Hepatocyte (in vitro differentiated cells): ENCODE data around the gene KDM4B. TPM values are rescaled to one million over a fixed set of nuclear protein-coding genes. Genes with fewer than 3 reads are reported as not detected.

Experiments used
- DNase-seq: peaks from one replicate; pipeline ENCODE4 v3.0.0-alpha.2; 2016; ENCODE audit warnings: low spot score
- H2AFZ ChIP-seq: fragments of 200-600 bp; sonication (generic); 2 replicates; pipeline ENCODE4 v1.6.0; 2016; ENCODE audit warnings: antibody characterized with exemption, mild to moderate bottlenecking
- H3K27ac ChIP-seq: fragments of 200-600 bp; sonication (generic); 2 replicates; pipeline ENCODE4 v1.5.1; 2016; ENCODE audit warnings: mild to moderate bottlenecking
- H3K27me3 ChIP-seq: fragments of 200-600 bp; sonication (generic); 2 replicates; pipeline ENCODE4 v1.6.1; 2016
- H3K36me3 ChIP-seq: fragments of 200-600 bp; sonication (generic); replicated peaks from 2 replicates; pipeline ENCODE4 v1.5.1; 2016; ENCODE audit warnings: low read depth; ENCODE audit not compliant: insufficient read depth
- H3K4me1 ChIP-seq: fragments of 200-600 bp; sonication (generic); 2 replicates; pipeline ENCODE4 v1.5.1; 2016; ENCODE audit warnings: mild to moderate bottlenecking, moderate library complexity; ENCODE audit not compliant: insufficient read depth
- H3K4me2 ChIP-seq: fragments of 200-600 bp; sonication (generic); 2 replicates; pipeline ENCODE4 v1.6.0; 2016
- H3K4me3 ChIP-seq: fragments of 200-600 bp; sonication (generic); 2 replicates; pipeline ENCODE4 v1.5.1; 2016; ENCODE audit warnings: mild to moderate bottlenecking
- H3K79me2 ChIP-seq: fragments of 200-600 bp; sonication (generic); 2 replicates; pipeline ENCODE4 v1.6.0; 2017; ENCODE audit warnings: mild to moderate bottlenecking
- H3K9me2 ChIP-seq: fragments of 200-600 bp; sonication (generic); replicated peaks from 2 replicates; pipeline ENCODE4 v1.6.0; 2017; ENCODE audit warnings: mild to moderate bottlenecking; ENCODE audit not compliant: insufficient read depth
- H3K9me3 ChIP-seq: fragments of 200-600 bp; sonication (generic); 2 replicates; pipeline ENCODE4 v1.5.1; 2016; ENCODE audit warnings: low read depth, mild to moderate bottlenecking
- H4K20me1 ChIP-seq: fragments of 200-600 bp; sonication (generic); 2 replicates; pipeline ENCODE4 v1.6.0; 2016; ENCODE audit warnings: mild to moderate bottlenecking; ENCODE audit not compliant: insufficient read depth, poor library complexity, severe bottlenecking
- CTCF ChIP-seq: fragments of 200-600 bp; sonication (generic); IDR thresholded peaks from 2 replicates; pipeline ENCODE4 v1.5.1; 2016; ENCODE audit warnings: antibody characterized with exemption, mild to moderate bottlenecking; ENCODE audit not compliant: poor library complexity
- EZH2 ChIP-seq: fragments of 200-600 bp; sonication (generic); IDR thresholded peaks from 2 replicates; pipeline ENCODE4 v1.6.1; 2016; ENCODE audit warnings: antibody characterized with exemption, mild to moderate bottlenecking, borderline replicate concordance
- EZH2phosphoT487 ChIP-seq: fragments of 200-600 bp; sonication (generic); IDR thresholded peaks from one replicate; pipeline ENCODE4 v1.6.1; 2018; ENCODE audit warnings: antibody characterized with exemption, mild to moderate bottlenecking, low read depth, moderate library complexity; ENCODE audit not compliant: unreplicated experiment, severe bottlenecking
- WGBS: methylation state at CpG from one replicate; pipeline ENCODE4 v1.1.6; 2016; ENCODE audit warnings: low lambda C conversion rate; ENCODE audit errors: missing lambda C conversion rate; 5-methylcytosine and 5-hydroxymethylcytosine counted together
- polyA plus RNA-seq: library from polyadenylated mRNA; unstranded; fragments of >200 nt; fragmentation: Nextera tagmentation; extraction: Ambion mirVana; gene quantifications from 2 replicates; pipeline ENCODE4 v1.2.1, GENCODE V29; 2016
- total RNA-seq: library from RNA; depleted of rRNA; stranded (reverse); fragments of >200 nt; gene quantifications from 2 replicates; pipeline ENCODE4 v1.2.3, GENCODE V29; 2014

KDM4B gene
- total and polyA plus RNA-seq, 2 experiments from 2014 or later = 22.2 to 29.6 TPM

GRCh38 chr19:5144545-5145179 is 175.7 kb downstream of the KDM4B start:
- H3K4me1 ChIP-seq = no peaks in the 10 kb centered on the region
- H3K4me2 ChIP-seq = no peak overlapping the region
- peaks cover 7% of the 10 kb centered on the region for H4K20me1 ChIP-seq
- no peaks in the 10 kb centered on the region for H3K9me2 ChIP-seq
- H3K9me3 ChIP-seq = no peaks in the 10 kb centered on the region
- no peaks in the 10 kb centered on the region for H3K36me3 ChIP-seq
- H3K4me3 ChIP-seq = no peak overlapping the region
- no peaks in the 10 kb centered on the region for H3K27me3 ChIP-seq
- no peak overlapping the region for H3K27ac ChIP-seq
- 94% methylated on average over 16 of the region's 23 CpGs for WGBS
- TF ChIP-seq EZH2phosphoT487 = no peak
- TF ChIP-seq EZH2 = no peak
- TF ChIP-seq CTCF = no peak
- no peaks in the 10 kb centered on the region for H3K79me2 ChIP-seq
- DNase-seq = no peak
- no peak overlapping the region for H2AFZ ChIP-seq

- H3K9me2 ChIP-seq = no peaks in the 10 kb centered on the region
- no peaks in the 10 kb centered on the region for H3K27me3 ChIP-seq
- no peaks in the 10 kb centered on the region for H3K36me3 ChIP-seq
- H3K4me2 ChIP-seq = no peak overlapping the region
- no peaks in the 10 kb centered on the region for H3K9me3 ChIP-seq
- TF ChIP-seq CTCF (no peak), EZH2 (no peak), EZH2phosphoT487 (no peak)
- H3K79me2 ChIP-seq = no peaks in the 10 kb centered on the region
- DNase-seq = no peak
- H3K27ac ChIP-seq = no peak overlapping the region
- 97% methylated on average over 25 of the region's 52 CpGs for WGBS
- H2AFZ ChIP-seq = no peak overlapping the region
- H4K20me1 ChIP-seq = peaks cover 7% of the 10 kb centered on the region
- no peaks in the 10 kb centered on the region for H3K4me1 ChIP-seq
- H3K4me3 ChIP-seq = no peak overlapping the region
Measured at GRCh38 chr19:5145521-5146511, 176.9 kb downstream of the KDM4B start.

GRCh38 chr19:5147074-5147977 is 178.4 kb downstream of the KDM4B start:
- no peaks in the 10 kb centered on the region for H3K9me3 ChIP-seq
- no peaks in the 10 kb centered on the region for H3K36me3 ChIP-seq
- DNase-seq = no peak
- no peaks in the 10 kb centered on the region for H3K79me2 ChIP-seq
- no peak overlapping the region for H3K4me3 ChIP-seq
- H3K4me2 ChIP-seq = no peak overlapping the region
- TF ChIP-seq CTCF (no peak), EZH2phosphoT487 (no peak), EZH2 (no peak)
- 97% methylated on average over 31 of the region's 31 CpGs for WGBS
- H4K20me1 ChIP-seq = peaks cover 7% of the 10 kb centered on the region
- H3K9me2 ChIP-seq = no peaks in the 10 kb centered on the region
- H3K27ac ChIP-seq = no peak overlapping the region
- H3K4me1 ChIP-seq = no peaks in the 10 kb centered on the region
- H2AFZ ChIP-seq = no peak overlapping the region
- H3K27me3 ChIP-seq = no peaks in the 10 kb centered on the region
